K562 treated with DMSO at 1 percent for 24 hours (cell line): Measurements from ENCODE around the gene POTEE. TPM values are rescaled to one million over a fixed set of nuclear protein-coding genes. Genes with fewer than 3 reads are reported as not detected.

ENCODE experiments used
- total RNA-seq: library from RNA; unstranded; fragments of 300-600 nt; gene quantifications from 2 replicates; pipeline ENCODE4 v1.2.3, GENCODE V29; 2022; ENCODE audit warnings: low read depth; ENCODE audit not compliant: insufficient read depth

Gene POTEE
- 1.4 and 1.7 TPM in 2 replicates for total RNA-seq

GRCh38 chr2:131209030-131209772 lies at the start of gene POTEE:
TSS of gene POTEE (plus strand) at chr2:131209536. CDS start at chr2:131218403, 8,867 bp downstream.

Other genes starting within 250 kb of the POTEE start
- gene FAM168B, start 116.1 kb upstream of the POTEE start, total RNA-seq, result 99.9 and 116 TPM in 2 replicates
- gene PLEKHB2, start 104.2 kb upstream of the POTEE start, total RNA-seq, result 56.2 and 63.5 TPM in 2 replicates
- not detected in 2 replicates for gene RAB6D, start 154.6 kb downstream of the POTEE start, total RNA-seq